Measurements from ENCODE around the gene INTS1.

Gene INTS1

DNA sequence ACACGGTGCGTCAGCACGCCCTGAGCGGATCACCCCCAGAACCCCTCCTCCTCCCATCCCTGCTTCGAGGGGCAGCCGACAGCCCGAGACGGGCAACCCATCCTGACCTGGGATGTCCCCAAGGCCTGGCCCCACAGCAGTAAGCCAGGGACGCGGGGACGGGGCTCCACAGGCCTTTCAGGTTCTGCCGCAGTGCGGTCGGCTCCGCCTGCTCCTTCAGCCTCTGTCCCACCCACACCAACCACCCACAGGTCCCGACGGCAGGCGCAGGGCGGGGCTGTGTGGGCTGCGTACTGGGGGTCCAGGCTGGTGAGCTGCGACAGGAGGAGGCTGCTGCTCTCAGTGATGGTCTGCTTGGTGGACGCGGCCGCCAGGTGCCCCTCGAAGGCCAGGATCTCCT, 16.7 kb downstream of the INTS1 start:
- DNase-seq, result no peak

- DNase-seq, result no peak
Observed at GRCh38 chr7:1486571-1486970, 17.6 kb downstream of the INTS1 start.

- no peak for DNase-seq
Observed at GRCh38 chr7:1485156-1485555, 19.0 kb downstream of the INTS1 start.

DNA sequence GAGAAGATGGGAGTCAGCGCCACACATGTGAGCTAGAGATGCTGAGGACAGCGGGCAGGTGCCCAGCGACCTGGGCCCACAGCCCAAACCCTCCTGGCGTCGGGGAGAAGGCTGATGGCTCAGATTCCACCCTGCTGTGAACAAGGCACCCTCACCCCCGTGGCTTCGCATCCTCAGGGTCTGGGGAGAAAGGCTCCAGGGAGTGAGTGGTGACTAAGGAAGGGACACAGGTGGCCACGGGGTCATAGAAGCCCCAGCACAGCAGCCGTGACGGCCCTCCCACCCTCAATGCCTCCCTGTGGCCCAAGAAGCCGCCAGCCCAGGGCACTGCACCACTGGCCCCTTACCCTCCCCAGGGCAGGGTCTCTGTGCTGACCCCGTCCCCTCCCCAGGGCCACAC, 19.6 kb downstream of the INTS1 start:
- DNase-seq, result no peak

DNA sequence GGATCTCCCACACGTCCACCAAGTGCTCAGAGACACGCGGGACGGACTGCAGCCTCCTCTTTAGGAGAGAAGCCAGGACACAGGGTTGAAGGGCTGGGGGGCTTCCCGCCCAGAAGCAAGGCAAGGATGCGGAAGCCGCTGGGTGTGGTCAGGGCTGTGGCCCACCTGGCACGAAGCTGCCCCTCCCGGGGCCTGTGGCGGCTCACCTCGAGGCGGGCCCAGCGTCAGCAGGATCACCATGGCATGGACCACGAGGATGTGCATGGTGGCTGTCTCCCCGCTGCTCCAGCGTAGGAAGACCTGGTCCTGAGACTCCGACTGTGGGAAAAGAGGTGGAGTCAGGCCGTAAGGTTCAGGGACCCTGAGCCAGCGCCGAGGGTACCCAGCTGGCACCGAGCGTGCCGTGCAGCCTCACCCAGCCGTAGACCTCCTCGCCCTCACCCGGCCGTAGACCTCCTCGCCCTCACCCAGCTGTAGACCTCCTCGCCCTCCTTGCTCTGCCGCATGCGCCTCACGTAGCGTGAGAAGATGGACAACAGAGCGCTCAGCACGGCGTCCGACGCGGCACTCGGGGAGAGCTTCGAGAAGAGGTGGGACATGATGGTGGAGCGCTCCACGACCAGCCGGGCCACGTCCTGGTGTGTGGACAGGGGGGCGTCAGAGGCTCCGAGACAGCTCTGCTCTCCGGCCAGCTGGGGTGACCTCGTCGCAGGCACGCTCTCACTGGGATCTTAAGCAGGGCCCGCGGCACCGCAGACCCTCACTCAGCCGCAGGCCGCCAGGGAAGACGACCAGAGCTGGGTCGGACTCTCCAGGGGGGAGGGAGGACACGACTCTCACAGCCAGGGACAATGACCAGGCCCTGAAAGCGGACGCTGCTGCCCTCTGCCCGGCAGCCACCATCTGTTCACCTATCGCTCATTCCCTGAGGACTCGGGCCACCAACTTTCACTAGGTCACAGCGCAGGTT, 20.4 kb downstream of the INTS1 start:
- no peak for DNase-seq

DNA sequence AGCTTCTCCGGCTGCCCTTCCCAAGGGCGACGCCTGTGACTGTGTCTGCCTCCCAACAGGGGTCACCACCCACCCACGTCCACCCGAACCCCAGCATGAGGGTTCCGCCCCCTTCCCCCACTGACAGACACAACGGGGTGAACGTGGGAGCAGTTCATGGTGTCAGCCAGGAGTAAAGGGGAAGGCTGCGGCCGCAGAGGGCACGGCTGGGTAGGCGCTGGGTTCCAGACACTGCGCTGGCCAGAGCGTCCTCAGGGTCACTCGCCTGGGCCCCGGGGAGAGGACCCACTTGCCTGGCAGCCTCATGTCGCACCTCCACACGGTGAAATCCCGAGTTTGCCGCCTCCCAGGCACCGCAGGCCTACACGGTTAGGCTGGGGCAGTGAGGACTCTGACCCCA, 21.1 kb downstream of the INTS1 start:
- DNase-seq, result no peak

- no peak for DNase-seq
Observed at GRCh38 chr7:1481300-1481699, 22.9 kb downstream of the INTS1 start.

- no peak for DNase-seq
Observed at GRCh38 chr7:1480670-1481069, 23.5 kb downstream of the INTS1 start.

- DNase-seq, result no peak
Observed at GRCh38 chr7:1479287-1479686, 24.9 kb downstream of the INTS1 start.

DNA sequence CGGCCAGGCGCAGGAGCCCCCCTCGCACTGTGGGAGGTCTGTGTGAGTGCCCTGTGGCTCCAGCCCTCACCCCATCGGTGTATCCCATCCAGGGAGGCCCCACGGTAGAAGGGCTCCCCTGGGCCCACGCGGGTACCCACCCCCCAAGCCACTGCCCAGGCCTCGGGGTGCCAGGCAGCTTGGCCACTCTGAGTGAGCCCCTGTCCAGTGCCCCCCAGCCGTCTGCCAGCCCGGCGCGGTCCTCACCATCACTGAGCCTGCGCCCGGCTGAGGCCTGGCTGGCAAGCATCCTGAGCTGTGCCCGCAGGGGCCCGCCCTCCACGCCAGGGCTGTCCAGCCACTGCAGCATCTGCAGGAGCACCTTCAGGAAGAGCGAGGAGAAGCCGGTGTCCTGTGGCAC, 25.7 kb downstream of the INTS1 start:
- DNase-seq, result no peak

GRCh38 chr7:1476859-1477258, 27.3 kb downstream of the INTS1 start:
- DNase-seq, result no peak

GRCh38 chr7:1475991-1476390, 28.2 kb downstream of the INTS1 start:
- no peak for DNase-seq

GRCh38 chr7:1475393-1475792, 28.8 kb downstream of the INTS1 start:
- no peak for DNase-seq

GRCh38 chr7:1474736-1475135, 29.5 kb downstream of the INTS1 start:
- DNase-seq, result no peak

DNA sequence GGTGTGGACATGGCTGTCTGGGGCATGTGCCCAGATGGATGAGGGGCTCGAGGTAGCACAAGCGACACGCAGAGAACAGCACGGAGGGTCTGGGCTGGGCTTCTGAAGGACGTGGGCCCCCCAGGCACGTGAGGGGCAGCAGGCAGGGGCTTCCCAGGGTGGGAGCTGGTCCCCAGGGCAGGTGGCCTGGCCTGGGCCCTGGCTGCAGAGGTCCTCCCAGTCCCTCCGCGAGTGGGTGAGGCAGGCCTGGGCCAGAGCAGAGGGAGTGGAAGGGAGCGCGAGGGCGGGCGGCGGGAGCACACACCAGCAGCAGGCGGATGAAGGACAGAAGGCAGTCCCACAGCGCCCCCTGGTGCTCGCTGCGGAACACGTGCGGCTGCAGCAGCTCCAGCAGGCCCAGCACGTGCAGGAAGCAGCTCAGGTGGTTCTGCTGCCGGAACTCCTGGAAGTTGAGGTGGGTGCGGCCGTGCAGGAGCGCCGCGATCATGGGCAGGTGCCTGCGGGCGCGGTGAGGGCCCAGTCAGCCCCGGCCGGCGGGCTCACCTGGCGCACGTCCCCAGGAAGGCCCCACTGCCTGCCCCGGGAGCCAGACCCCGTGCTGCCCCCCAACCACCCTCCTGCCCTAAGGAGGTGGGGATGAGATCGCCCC, 30.2 kb downstream of the INTS1 start:
- DNase-seq, result peak; percentile 88

DNA sequence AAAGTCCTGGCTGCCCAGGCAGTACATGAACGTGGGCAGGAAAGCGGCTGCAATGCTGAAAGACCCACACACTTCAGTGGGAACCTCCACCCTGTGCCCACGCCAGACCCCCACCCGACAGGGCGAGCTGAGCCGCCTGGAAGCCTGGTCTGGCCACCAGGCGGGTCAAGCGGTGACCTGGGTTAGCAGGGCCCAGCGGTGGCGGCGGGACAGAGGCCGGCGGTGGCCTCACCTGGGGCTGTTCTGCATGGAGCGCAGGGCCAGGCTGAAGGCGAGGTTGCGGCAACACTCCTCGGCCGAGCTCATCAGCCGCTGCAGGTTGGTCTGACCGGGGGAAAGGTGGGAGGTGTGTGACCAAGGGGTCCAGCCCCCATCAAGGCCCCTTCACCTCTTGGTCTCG, 33.3 kb downstream of the INTS1 start:
- no peak for DNase-seq

DNA sequence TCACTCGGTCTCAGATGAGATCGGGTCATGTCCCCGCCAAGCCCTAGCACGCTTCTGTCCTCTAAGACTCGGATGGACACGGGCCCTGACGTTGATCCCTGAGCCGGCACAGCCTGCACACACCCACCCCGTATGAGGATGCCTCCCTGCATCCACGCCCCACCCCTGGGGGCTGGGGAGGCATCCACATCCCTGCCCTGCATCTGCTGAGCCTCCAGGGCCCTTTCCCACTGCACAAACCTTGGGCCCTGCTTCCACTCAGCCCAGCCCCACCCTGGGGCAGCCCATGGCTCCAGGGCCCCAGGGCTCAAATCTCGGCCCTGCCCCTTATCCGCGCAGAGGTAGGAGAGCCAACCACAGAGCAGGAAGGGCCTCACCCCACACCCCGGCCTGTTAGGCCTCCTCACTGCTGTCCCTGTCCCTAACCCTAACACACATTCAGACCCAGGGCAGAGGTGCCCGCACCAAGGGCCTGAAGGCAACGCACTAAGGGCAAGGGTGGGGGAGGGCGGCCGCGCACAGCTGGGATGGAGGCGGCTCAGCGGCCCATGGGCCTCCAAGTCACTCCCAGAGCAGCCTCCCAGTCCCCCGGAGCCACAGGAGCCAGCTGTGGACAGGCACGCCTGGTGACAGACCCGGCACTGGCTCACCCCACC, 35.4 kb downstream of the INTS1 start:
- no peak for DNase-seq

GRCh38 chr7:1468203-1468602, 36.0 kb downstream of the INTS1 start:
- DNase-seq, result no peak

- no peak for DNase-seq
Observed at GRCh38 chr7:1466524-1467271, 37.5 kb downstream of the INTS1 start.

- DNase-seq, result no peak
Observed at GRCh38 chr7:1464694-1465093, 39.5 kb downstream of the INTS1 start.

DNA sequence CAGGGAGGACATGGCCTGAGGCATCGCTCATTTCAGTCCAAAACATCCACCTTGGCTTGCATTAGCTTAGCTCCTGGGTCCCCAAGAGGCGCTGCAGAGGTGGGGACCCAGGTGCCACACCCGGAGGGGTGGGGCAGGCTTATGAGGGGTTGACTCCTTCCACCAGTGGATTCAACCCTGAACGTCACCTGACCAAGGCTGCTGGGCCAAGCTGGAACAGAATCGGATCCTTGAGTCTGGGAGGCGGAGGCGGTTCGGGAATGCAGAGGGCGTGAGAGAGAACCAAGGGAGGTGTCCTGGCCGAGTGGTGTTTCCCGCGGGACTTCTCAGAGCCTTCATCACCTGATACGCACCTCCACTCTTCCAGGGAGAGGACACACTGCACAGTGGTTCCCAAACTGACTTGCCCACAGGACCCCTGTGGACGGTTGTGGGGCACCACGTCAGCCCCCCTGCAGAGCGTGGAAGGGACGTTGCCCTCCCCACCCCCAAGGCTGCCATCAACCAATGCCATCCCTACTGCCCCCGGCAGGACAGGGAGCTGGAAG, 40.4 kb downstream of the INTS1 start:
- no peak for DNase-seq

DNA sequence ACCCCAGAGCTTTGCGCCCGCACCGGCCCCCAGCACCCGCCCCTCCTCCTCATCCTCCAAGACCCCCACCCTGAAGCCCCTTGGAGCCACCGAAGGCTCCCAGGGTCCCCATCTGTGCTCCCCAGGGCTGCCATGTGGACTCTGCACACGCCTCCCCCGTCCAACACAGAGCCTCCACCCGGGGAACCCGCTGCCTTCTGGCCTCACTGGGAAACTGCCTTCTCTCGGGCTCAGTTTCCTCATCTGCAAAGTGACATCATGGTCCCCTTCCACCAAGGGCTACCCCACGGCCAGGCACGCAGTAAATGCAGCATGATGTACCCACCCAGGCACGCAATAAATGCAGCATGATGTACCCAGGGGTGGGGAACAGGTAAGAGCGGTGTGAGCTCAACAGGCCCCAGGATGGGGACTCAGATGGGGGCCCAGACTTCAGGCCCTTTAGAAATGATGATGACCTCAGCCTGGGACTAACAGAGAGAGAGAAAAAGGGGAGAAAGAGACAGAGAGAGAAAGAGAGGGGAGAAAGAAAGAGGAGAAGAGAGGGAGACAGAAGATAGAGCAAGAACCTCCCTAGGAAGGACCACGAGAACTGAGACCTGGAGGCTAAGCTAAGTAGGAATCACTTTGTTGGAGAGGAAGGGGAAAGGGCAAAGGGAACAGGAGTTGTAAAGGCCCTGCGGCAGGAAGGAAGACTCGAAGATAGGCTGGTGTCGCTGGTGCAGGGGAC, 42.4 kb downstream of the INTS1 start:
- no peak for DNase-seq

Measured in activated naive CD4-positive, alpha-beta T cell treated with anti-CD3 and anti-CD28 coated beads, Interleukin-2, amount 50 U/mL, for 16 hours (primary cell).